Measurements from ENCODE around the gene YBX3.

- peak; percentile 53 to 82 (median 71) for TF ChIP-seq CTCF (IDR thresholded peaks at IDR 0.05)
- no peak for TF ChIP-seq POLR2A (IDR thresholded peaks at IDR 0.05)
Observed at GRCh38 chr12:10771132-10771733, 48.1 kb upstream of the YBX3 start.

Measured in vagina (tissue), 2 donors.